NCI-H146 treated with DMSO at 0.1 percent for 48 hours (cell line): Measurements from ENCODE around the gene RMND5A.
"Not testable (repeated sequence)": the region's sequence is repeated elsewhere in the genome, so short reads cannot be mapped to it uniquely, and the experiment has no call there.

Source experiments
- DNase-seq: peaks from one replicate; lab custom pipeline; 2025; ENCODE audit not compliant: unreplicated experiment; lab: John Stamatoyannopoulos, UW

RMND5A gene

DNA sequence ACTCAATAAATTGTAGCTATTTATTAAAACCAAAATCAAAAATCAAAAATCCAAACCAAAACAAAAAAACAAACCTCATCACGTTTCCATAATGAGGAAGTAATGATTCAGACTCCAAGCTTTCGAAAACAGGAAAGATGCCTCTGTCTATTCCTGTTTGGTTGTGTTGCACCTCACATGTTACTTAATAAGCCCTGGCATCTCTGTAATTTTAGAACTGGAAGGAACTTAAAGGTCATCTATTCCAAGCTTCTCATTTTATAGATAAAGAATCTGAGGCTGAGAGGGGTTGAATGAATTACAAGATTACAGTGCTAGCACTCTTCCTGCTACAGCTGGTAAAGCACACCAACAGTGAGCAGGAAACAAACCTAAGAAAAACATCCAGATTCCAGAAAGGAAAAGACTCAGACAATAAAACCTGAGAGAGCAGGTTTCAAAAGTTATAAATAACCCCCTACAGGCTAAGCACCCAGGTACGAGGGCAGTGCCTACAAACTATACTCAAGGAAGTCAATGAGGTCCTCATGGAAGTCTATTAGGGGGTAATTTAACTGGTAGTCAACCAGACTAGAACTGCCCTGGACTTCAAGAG is 5.4 kb upstream of the RMND5A start:
- DNase-seq, result not testable (repeated sequence)

DNA sequence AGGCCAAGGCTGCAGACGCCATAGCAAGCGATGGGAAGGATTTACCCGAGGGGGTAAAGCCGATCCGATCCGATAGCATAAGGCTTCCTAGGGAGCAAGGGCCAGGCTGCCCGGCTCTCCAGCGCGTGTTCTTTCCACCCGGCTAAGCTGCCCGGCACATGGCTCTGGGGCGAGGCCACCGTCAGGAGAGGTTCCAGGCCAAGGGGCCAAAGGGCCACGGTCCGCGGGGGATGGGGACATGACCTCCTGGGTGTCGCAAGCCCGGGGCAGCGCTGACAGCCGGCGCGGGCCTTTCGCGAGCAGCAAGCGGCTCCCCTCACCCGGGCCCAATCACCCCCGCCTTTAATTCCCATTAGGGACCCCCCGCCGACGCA is 841 bp upstream of the RMND5A start:
- DNase-seq, result not testable (repeated sequence)

DNA sequence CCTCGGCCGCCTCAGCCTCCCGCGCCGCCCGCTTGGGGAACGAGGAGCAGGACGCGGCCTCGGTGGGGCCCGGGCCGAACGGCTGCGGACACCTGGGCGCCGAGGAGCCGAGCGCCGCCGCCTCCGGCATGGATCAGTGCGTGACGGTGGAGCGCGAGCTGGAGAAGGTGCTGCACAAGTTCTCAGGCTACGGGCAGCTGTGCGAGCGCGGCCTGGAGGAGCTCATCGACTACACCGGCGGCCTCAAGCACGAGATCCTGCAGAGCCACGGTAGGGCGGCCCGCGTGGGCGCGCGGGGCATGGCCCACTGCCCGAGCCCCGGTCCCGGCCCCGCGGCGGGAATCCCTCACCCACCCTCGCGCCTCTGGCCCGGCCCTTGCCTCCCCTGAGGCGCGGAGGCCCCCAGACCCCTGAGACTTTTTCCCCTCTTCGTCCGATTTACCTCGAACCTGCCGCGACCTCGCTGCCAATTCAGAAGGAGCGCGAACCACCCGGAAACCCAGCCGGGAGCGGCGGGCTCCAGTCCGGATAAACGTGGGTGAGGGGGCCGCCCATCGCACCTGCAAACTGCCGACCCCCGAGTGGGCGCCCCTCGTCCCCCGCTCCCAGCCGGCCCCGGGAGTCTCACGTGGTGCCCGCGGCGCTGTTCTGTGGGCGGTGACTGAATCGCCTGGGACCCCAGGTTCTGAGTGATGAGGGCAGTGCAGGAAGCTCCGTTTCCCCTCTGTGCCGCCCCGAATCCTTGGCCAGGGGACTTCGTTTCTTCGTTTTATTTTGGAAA is 639 bp downstream of the RMND5A start:
- DNase-seq, result not testable (repeated sequence)

GRCh38 chr2:86725706-86726105 is 5.6 kb downstream of the RMND5A start:
- not testable (repeated sequence) for DNase-seq

- not testable (repeated sequence) for DNase-seq
Observed at GRCh38 chr2:86732040-86732525, 12.0 kb downstream of the RMND5A start.

DNA sequence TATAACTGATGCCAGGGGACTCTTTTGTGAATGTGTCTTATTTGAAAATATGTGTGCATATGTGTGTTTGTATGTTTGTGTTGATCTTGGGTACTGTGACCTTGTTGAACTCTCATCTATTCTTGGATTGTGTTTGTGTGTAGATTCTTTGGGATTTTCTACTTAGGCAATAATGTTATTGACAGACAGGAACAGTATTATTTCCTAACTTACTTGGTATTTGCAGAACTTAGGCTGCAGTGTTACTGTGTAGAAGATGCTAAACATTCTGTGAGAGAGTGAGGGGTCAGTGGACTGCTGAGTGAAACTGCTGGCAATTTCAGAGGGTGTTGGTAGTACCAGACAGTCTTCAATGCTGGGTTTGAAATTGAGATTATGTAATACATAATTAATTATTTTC is 12.7 kb downstream of the RMND5A start:
- DNase-seq, result not testable (repeated sequence)

DNA sequence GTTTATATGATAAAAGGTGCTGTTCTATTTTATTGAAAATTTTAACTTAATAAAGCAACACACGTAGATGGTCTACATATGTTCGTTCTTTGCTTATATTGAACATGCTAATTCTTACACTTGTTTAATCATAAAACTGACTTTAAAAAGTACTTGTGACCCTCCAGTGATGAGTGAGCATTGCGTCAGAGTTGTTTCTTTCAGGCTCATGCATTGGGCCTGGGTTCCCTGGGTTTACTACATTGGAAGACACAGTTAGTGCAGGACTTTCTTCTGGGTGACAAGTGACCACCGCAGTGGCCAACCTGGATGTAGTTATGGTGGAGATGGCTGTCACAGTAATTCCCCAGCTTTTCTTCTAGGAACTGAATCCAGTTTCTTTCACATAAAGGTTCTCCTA is 13.4 kb downstream of the RMND5A start:
- not testable (repeated sequence) for DNase-seq

GRCh38 chr2:86734896-86735295 is 14.8 kb downstream of the RMND5A start:
- DNase-seq, result not testable (repeated sequence)

DNA sequence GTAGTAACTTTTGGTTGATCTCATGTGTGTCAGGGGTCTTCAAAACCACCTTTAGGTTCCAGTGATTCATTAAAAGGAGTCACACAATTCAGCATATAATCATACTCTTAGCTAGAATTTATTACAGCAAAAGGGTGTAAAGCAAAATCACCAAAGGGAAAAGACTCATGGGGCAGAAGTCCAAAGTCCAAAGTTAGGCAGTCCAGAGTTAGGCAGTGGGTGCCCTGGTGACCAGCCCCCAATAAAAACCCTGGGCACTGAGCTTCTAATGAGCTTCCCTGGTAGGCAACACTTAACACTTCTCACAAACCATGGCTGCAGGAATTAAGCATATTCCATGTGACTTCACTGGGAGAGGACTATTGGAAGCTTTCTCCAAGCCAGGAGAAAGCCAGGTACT is 19.4 kb downstream of the RMND5A start:
- DNase-seq, result not testable (repeated sequence)

DNA sequence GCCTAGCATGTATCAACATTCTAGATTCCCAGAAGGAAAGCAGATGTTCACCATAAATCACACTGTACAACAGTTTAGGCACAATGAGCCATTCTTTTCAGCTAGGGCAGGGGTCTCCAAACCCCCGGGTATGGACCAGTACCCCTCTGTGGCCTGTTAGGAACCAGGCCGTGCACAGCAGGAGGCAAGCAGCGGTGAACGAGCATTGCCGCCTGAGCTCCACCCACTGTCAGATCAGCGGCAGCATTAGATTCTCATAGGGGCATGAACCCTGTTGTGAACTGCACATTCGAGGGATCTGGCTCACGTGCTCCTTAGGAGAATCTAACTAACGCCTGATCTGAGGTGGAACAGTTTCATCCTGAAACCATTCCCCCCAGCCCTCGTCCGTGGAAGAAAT is 19.8 kb downstream of the RMND5A start:
- DNase-seq, result not testable (repeated sequence)

DNA sequence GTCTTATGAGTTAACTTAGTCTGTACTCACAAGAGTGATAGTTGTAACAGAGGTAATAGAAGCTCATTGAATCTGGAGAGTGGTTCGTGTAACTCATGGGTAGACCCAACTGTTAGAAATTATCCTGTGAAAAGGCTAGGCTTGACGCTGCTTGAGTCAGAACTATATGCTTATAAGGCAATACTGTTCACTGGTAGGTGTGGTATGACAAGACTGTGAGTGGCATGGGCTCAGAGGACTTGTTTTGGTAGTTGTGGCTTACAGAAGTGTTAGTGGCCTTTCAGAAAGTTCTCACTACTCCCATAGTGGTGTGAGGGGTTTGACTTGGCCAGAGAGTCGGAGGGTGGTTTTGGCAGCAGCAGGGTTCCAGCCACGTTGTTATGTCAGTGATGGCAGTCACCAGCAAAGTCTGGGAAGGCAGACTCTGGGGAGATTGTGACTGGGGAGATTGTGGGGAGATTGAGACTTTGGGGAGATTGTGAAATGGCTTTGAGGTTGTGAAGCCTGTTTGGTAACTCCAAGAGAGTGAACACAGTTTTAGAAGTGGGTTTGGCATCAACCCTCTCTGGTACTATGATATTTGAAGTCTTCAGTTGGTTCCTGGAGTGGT is 21.9 kb downstream of the RMND5A start:
- not testable (repeated sequence) for DNase-seq

- DNase-seq, result no peak
Observed at GRCh38 chr2:86744152-86744551, 24.1 kb downstream of the RMND5A start.

DNA sequence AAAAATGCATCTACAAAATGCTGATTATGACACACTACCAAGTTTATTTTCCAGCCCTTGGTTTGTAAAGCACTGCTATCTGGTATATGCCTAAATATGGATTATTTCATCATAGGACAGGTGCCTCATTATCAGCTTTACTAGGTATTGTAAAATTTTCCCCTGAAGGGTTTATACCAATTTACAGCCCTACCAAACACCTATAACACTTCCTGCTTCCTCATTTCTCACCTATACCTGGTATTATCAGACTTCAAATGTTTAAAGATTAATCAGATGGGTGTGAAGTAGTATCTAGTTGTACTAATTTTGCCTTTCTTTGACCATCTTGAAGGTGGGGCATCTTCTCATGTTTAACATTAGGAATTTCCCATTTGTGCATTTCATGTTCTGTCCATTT is 26.8 kb downstream of the RMND5A start:
- DNase-seq, result no peak

DNA sequence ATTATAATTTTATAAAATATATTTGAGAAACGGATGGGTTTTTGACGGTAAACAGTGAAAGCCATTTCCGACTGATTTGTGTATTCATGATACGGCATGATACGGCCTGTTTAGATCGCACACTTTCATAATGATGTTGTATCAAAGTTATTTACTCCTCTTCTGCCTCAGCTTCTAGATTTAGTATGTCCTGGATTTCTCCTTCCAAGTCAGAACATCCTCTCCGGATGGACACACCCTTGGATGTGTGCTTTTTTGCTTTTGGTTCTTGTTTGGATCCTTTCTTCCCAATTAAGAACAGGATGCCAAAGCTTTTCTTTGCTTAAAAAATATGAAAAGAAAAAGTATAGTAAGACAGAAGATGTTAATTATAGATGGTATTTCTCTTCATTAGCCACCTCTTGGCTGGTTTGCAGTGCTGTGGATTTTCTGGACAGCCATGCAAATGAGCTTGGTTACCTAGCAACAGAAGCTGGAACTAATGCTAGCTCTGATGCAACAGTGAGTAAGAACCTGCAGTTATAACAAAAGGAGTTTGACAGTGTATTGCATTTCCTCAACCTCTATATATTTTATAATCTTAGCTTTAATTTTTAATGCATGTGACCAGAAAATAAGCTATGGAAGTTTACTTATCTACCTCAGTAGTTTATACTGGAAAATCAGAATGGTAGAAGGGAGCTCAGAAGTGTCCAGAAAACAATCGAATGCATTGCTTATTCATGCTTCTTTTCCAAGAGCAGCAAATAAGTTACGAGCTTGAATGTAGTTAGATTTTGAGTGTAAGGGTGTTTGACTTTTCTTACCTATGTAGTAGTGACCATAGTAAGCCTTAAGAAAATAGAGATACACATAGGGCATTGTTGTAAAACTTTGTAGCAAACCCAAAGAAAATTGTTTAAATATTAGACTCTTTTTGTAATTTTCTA is 27.9 kb downstream of the RMND5A start:
- DNase-seq, result no peak

GRCh38 chr2:86750240-86750839 is 30.2 kb downstream of the RMND5A start:
- no peak for DNase-seq

DNA sequence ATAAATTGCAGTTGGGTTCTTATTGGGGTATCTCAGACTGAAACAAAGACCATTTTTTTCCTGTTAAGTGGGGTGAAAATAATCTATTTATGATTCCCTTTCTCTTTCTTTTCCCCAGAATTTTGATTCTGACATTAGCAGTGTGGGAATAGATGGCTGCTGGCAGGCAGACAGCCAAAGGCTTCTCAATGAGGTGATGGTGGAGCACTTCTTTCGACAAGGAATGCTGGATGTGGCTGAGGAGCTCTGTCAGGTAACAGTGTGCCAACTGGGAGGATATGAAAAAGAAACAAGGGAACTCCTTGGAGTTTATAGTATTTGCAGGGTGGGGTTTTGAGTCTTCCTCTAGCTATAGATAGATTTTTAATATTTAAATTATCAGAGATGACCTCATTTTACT is 31.7 kb downstream of the RMND5A start:
- no peak for DNase-seq

DNA sequence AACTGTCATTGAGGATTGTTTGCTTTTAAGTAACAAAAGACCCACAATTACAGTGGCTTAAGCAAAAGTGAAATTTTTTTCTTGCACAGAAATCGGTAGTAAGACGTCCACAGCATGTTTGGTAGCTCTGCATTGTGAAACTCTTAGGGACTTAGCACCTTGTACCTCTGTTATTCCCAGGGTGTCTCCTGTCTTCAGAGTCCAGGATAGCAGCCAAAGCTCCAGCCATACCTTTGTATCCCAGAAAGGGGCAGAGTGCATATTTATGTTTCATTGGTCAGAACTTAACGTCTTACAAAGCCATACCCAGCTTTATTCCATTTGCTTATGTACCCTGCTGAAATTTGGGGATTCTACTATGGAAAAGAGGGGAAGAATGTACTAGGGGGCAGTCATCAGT is 32.8 kb downstream of the RMND5A start:
- no peak for DNase-seq

GRCh38 chr2:86753606-86754005 is 33.5 kb downstream of the RMND5A start:
- no peak for DNase-seq

- no peak for DNase-seq
Observed at GRCh38 chr2:86758405-86758804, 38.3 kb downstream of the RMND5A start.

- DNase-seq, result no peak
Observed at GRCh38 chr2:86760371-86760770, 40.3 kb downstream of the RMND5A start.
